ENCODE measurements around the gene P4HA3. TPM values are rescaled to one million over a fixed set of nuclear protein-coding genes. Genes with fewer than 3 reads are reported as not detected.

P4HA3 gene
- total RNA-seq, 1 experiment from 2014 or later: 0.93 TPM

GRCh38 chr11:74288911-74289310, 22.5 kb downstream of the P4HA3 start:
- CTCF ChIA-PET: no interaction called here
- Mint-ChIP-seq H3K9me3 (ENCODE audit: unreplicated experiment) (peaks cover 2% of the 10 kb centered on the region), H3K36me3 (ENCODE audit: insufficient read depth, unreplicated experiment) (no peaks in the 10 kb centered on the region), H3K4me1 (ENCODE audit: insufficient read depth, unreplicated experiment) (peaks cover 6% of the 10 kb centered on the region), H3K4me3 (ENCODE audit: unreplicated experiment) (no peak overlapping the region), H3K27me3 (ENCODE audit: insufficient read depth, unreplicated experiment) (no peaks in the 10 kb centered on the region), H3K27ac (ENCODE audit: low read depth, unreplicated experiment) (no peak overlapping the region)
- TF ChIP-seq CTCF (IDR thresholded peaks at IDR 0.05; ENCODE audit: unreplicated experiment): no peak
- no peak for DNase-seq (ENCODE audit: unreplicated experiment)
- POLR2A ChIA-PET: no interaction called here
- no TSS peak for BruUV-seq (replicated peaks)
- intact Hi-C loops (cut with micrococcal nuclease): no loop called here

- CTCF ChIA-PET: no interaction called here
- no peaks in the 10 kb centered on the region for H3K9me3 Mint-ChIP-seq (ENCODE audit: unreplicated experiment)
- peak overlapping the region; percentile 79 for H3K27ac Mint-ChIP-seq (ENCODE audit: low read depth, unreplicated experiment)
- intact Hi-C loops (cut with micrococcal nuclease): no loop called here
- no peak overlapping the region for H3K4me3 Mint-ChIP-seq (ENCODE audit: unreplicated experiment)
- H3K36me3 Mint-ChIP-seq (ENCODE audit: insufficient read depth, unreplicated experiment): no peaks in the 10 kb centered on the region
- POLR2A ChIA-PET: interaction anchor here (1.2 to 1.7 kb wide), 2 partner anchors 9 to 18 kb away, joined by 4 to 5 read pairs; no protein-coding TSS in a partner anchor
- no TSS peak for BruUV-seq (replicated peaks)
- no peaks in the 10 kb centered on the region for H3K27me3 Mint-ChIP-seq (ENCODE audit: insufficient read depth, unreplicated experiment)
- no peak for TF ChIP-seq CTCF (IDR thresholded peaks at IDR 0.05; ENCODE audit: unreplicated experiment)
- peak; percentile 86 for DNase-seq (ENCODE audit: unreplicated experiment)
- H3K4me1 Mint-ChIP-seq (ENCODE audit: insufficient read depth, unreplicated experiment): peaks cover 6% of the 10 kb centered on the region
These were observed 23.3 kb downstream of the P4HA3 start for GRCh38 chr11:74288161-74288560.

GRCh38 chr11:74284466-74284865, 27.0 kb downstream of the P4HA3 start:
- CTCF ChIA-PET: interaction anchor here (0.7 kb wide), 1 partner anchor 16 kb away, joined by 3 read pairs; no protein-coding TSS in a partner anchor
- Mint-ChIP-seq H3K36me3 (ENCODE audit: insufficient read depth, unreplicated experiment) (no peaks in the 10 kb centered on the region), H3K9me3 (ENCODE audit: unreplicated experiment) (no peaks in the 10 kb centered on the region), H3K27ac (ENCODE audit: low read depth, unreplicated experiment) (no peak overlapping the region), H3K27me3 (ENCODE audit: insufficient read depth, unreplicated experiment) (no peaks in the 10 kb centered on the region), H3K4me3 (ENCODE audit: unreplicated experiment) (no peak overlapping the region), H3K4me1 (ENCODE audit: insufficient read depth, unreplicated experiment) (peaks cover 7% of the 10 kb centered on the region)
- intact Hi-C loops (cut with micrococcal nuclease): no loop called here
- TF ChIP-seq CTCF (IDR thresholded peaks at IDR 0.05; ENCODE audit: unreplicated experiment): no peak
- BruUV-seq (replicated peaks): no TSS peak
- POLR2A ChIA-PET: no interaction called here
- no peak for DNase-seq (ENCODE audit: unreplicated experiment)

- ChIA-PET POLR2A (no interaction called here), CTCF (interaction anchor here (0.7 kb wide), 1 partner anchor 15 kb away, joined by 3 read pairs; no protein-coding TSS in a partner anchor)
- TF ChIP-seq CTCF (IDR thresholded peaks at IDR 0.05; ENCODE audit: unreplicated experiment): no peak
- no peak for DNase-seq (ENCODE audit: unreplicated experiment)
- Mint-ChIP-seq H3K4me3 (ENCODE audit: unreplicated experiment) (no peak overlapping the region), H3K4me1 (ENCODE audit: insufficient read depth, unreplicated experiment) (peaks cover 15% of the 10 kb centered on the region), H3K27ac (ENCODE audit: low read depth, unreplicated experiment) (no peak overlapping the region), H3K9me3 (ENCODE audit: unreplicated experiment) (no peaks in the 10 kb centered on the region), H3K27me3 (ENCODE audit: insufficient read depth, unreplicated experiment) (no peaks in the 10 kb centered on the region), H3K36me3 (ENCODE audit: insufficient read depth, unreplicated experiment) (no peaks in the 10 kb centered on the region)
- BruUV-seq (replicated peaks): no TSS peak
- intact Hi-C loops (cut with micrococcal nuclease): no loop called here
These were observed 27.8 kb downstream of the P4HA3 start for GRCh38 chr11:74283580-74284180.
